Thyroid gland (tissue), 4 donors: ENCODE results near the gene ADAMTS15. TPM values are rescaled to one million over a fixed set of nuclear protein-coding genes. Genes with fewer than 3 reads are reported as not detected.

Source experiments
- DNase-seq, 2 donors: peaks; one replicate each; pipeline ENCODE4 v3.0.0-alpha.2; 2019
- H3K27ac ChIP-seq, 3 donors: fragments of 200-600 bp; sonication (generic); 1 replicate in 2 of 3; 2 replicates in 1 of 3; pipeline ENCODE4 v1.5.1; 2016 to 2019; ENCODE audit warnings: mild to moderate bottlenecking in 1 of 3, moderate library complexity in 1 of 3
- H3K27me3 ChIP-seq: fragments of 200-600 bp; sonication (generic); one replicate; pipeline ENCODE4 v1.5.1; 2019
- H3K36me3 ChIP-seq, 2 donors: fragments of 200-600 bp; sonication (generic); one replicate each; pipeline ENCODE4 v1.5.1; 2016 to 2019
- H3K4me1 ChIP-seq, 2 donors: fragments of 200-600 bp; sonication (generic); one replicate each; pipeline ENCODE4 v1.5.1; 2017 to 2019
- H3K4me3 ChIP-seq, 3 donors: fragments of 200-600 bp; sonication (generic); replicated peaks in 1 of 3; 1 replicate in 2 of 3; 2 replicates in 1 of 3; pipeline ENCODE4 v1.5.1; 2016; ENCODE audit warnings: mild to moderate bottlenecking in 1 of 3
- H3K9me3 ChIP-seq: fragments of 200-600 bp; sonication (generic); one replicate; pipeline ENCODE4 v1.5.1; 2017
- POLR2A ChIP-seq, 2 donors: fragments of 450-650 bp; IDR thresholded peaks; one replicate each; pipeline ENCODE4 v1.6.1; 2017; ENCODE audit warnings: antibody characterized with exemption in 2 of 2, mild to moderate bottlenecking in 2 of 2, moderate library complexity in 1 of 2
- WGBS, 2 donors: methylation state at CpG; one replicate each; pipeline ENCODE4 v1.1.5; 2017; 5-methylcytosine and 5-hydroxymethylcytosine counted together
- intact Hi-C: fragments of 100-400 bp; cut with DNase I; formaldehyde crosslinking; loops from one replicate; pipeline ENCODE4 v1.15.1; 2023
- total RNA-seq, 4 donors: library from RNA; depleted of rRNA; stranded (reverse); fragments of >200 nt; gene quantifications; one replicate each; pipeline ENCODE4 v1.2.3, GENCODE V29; 2016
- TF ChIP-seq, protein P1 (sequence below), 6 experiments: fragments of 200-600 bp in 3 of 6; fragments of 450-650 bp in 3 of 6; sonication (generic) in 3 of 6; IDR thresholded peaks; one replicate each; pipeline ENCODE4 v1.5.1; 2016 to 2019; ENCODE audit warnings: antibody characterized with exemption in 6 of 6, mild to moderate bottlenecking in 2 of 6, inconsistent platforms in 1 of 6, moderate library complexity in 1 of 6

ADAMTS15 gene
- total RNA-seq, 4 donors from 2014 or later = 11.2 to 29.2 (median 23.5) TPM

DNA sequence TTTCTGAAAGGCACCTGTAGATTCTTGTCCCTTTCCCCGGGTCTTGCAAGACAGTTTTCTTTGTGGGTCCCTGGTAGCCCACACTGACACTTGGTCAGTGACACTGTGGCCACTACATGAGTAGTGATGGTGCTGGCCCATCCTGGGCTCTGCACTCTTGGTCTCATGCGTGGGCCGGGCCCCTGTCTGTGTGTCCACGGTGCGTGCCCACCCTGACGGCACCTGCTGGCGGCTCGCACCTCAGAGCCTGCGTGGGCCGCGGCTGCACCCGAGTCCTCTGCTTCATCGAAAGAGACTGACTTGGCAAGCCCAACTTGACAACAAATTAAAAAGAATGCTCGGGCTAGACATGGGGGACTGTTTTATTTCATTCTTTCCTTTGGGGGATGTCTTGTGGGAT, 37.5 kb downstream of the ADAMTS15 start:
- H3K4me3 ChIP-seq = no peak overlapping the region
- no peaks in the 10 kb centered on the region for H3K27me3 ChIP-seq
- TF ChIP-seq POLR2A (IDR thresholded peaks at IDR 0.05) = no peak
- TF ChIP-seq, protein P1, sequence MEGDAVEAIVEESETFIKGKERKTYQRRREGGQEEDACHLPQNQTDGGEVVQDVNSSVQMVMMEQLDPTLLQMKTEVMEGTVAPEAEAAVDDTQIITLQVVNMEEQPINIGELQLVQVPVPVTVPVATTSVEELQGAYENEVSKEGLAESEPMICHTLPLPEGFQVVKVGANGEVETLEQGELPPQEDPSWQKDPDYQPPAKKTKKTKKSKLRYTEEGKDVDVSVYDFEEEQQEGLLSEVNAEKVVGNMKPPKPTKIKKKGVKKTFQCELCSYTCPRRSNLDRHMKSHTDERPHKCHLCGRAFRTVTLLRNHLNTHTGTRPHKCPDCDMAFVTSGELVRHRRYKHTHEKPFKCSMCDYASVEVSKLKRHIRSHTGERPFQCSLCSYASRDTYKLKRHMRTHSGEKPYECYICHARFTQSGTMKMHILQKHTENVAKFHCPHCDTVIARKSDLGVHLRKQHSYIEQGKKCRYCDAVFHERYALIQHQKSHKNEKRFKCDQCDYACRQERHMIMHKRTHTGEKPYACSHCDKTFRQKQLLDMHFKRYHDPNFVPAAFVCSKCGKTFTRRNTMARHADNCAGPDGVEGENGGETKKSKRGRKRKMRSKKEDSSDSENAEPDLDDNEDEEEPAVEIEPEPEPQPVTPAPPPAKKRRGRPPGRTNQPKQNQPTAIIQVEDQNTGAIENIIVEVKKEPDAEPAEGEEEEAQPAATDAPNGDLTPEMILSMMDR (IDR thresholded peaks at IDR 0.05) = no peak
- no peak for DNase-seq
- H3K27ac ChIP-seq = no peak overlapping the region
- intact Hi-C loops = no loop called here
- WGBS, 2 donors = 95 to 97% methylated on average over 14 of the region's 14 CpGs
- peaks cover 0 to 7% of the 10 kb centered on the region in 2 donors for H3K4me1 ChIP-seq
- no peaks in the 10 kb centered on the region for H3K9me3 ChIP-seq
- no peaks in the 10 kb centered on the region for H3K36me3 ChIP-seq

DNA sequence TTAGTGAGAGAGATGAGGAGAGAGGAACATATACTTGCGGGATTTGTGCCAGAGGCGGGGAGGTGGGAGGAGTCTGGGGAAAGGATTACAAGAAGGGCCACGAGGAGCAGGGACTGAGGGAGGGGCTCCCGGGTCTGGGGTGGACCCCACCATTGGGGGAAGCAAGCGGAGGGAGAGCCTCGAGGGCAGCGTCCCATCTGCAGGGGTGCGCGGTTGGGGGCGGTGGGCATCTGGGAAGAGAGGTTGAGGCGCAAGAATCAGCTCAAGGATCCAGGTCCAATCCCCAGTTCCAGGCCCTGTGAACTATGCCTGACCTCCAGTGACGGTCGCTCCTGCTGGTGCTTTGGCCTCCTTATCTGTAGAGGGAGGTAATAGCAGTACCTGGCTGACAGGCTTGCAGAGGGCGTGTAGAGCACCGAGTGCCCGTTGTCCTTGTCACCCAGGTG, 38.0 kb downstream of the ADAMTS15 start:
- Histone ChIP-seq H3K4me3 (no peak overlapping the region), H3K4me1 (peaks cover 0 to 7% of the 10 kb centered on the region in 2 donors), H3K36me3 (no peaks in the 10 kb centered on the region), H3K27me3 (no peaks in the 10 kb centered on the region), H3K27ac (no peak overlapping the region), H3K9me3 (no peaks in the 10 kb centered on the region)
- DNase-seq = no peak
- TF ChIP-seq, protein P1 (IDR thresholded peaks at IDR 0.05) = no peak
- TF ChIP-seq POLR2A (IDR thresholded peaks at IDR 0.05) = no peak
- WGBS, 2 donors = 88 to 90% methylated on average over 16 of the region's 16 CpGs
- intact Hi-C loops = no loop called here

DNA sequence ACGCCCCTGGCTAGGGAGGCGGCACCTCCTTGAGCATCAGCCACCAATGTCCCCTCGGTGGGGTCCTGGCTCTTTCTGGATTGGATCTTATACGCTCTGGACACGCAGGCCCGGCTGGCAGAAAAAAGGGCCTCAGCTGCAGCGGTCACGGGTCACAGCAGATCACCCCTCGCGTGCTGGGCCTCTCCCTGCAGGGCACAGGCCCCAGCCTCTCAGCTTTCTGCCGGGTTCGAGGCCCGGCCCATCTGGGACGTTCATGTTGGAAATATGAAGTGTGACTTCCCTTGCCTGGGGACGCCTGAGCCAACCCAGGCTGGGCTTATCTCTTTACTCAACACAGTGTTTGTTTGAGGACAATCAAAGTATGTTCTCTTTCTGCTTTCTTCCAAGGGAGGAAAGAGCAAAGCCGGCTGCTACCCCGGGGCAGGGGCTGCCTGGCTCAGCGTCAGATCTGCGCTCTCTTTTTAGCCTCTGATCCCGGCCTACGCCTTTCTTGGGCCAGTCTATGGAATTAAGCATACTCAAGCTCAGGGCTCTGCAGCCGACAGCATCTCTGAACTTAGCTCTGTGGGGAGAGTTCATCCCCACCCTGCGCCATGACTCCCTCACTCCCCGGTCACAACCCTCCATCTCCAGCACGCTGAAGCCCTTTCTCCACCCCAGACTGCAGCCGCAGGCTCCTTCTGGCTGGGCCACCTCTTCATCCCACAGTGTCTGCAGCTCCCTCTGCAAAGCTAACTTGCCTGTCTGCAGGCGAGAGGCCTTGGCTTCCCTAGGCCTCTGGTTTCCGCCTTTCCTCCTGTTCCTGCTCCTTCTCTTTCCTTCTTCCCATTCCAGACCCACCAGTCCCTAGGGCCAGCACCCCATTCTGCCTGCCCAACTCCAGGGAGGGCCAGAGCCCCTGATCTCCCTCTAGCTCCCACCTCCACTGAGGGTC, 38.8 kb downstream of the ADAMTS15 start:
- intact Hi-C loops = no loop called here
- Histone ChIP-seq H3K9me3 (no peaks in the 10 kb centered on the region), H3K4me1 (peaks cover 0 to 7% of the 10 kb centered on the region in 2 donors), H3K27me3 (no peaks in the 10 kb centered on the region), H3K36me3 (no peaks in the 10 kb centered on the region), H3K27ac (no peak overlapping the region), H3K4me3 (no peak overlapping the region)
- no peak for TF ChIP-seq POLR2A (IDR thresholded peaks at IDR 0.05)
- TF ChIP-seq, protein P1 (IDR thresholded peaks at IDR 0.05) = no peak
- no peak for DNase-seq
- WGBS, 2 donors = 92 to 94% methylated on average over 20 to 24 of the region's 28 CpGs

DNA sequence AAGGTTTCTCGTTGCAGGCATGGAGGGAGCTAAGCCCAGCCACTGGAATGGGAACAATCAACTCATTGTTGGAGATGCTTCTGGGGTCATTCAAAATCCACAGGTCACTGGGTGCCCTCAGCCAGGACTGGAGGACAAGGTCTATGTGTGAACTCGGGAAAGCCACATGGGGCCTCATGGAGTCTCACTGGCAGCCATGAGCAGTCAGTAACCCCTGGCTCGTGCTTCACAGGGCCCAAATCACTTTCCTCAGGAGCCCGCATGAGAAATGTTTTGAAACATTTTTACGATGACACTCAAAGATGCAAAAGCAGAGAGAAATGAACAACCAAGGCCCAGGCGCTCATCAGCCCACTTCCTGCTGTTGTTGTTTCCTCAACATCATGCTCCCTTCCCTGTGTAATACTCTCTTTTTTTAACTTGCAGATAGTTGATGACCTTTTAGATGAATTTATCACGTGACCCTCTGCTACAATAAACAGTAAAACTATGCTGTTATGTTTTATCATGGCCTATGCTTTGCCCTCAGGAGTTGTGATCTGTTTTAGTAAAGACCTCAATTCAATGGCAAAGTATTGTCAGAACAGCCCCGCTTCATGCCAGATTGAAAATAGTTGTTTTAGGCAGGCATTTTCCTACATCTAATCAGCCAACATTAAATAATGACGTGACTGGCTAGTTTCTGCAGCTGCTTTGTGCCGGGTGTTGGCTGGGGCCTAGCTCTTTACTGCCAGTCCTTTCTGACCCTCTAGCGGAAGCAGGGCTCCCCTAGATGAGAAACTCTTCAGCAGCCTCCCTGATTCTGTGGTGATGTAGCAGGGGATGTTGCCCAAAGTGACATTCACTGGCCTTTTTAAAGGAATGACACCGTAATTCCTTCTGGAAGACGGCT, 39.7 kb downstream of the ADAMTS15 start:
- no peaks in the 10 kb centered on the region for H3K27me3 ChIP-seq

More for the DNA sequence above, 39.7 kb downstream of the ADAMTS15 start:
- Histone ChIP-seq H3K9me3 (no peaks in the 10 kb centered on the region), H3K4me3 (no peak overlapping the region), H3K4me1 (peaks cover 0 to 4% of the 10 kb centered on the region in 2 donors), H3K36me3 (no peaks in the 10 kb centered on the region), H3K27ac (no peak overlapping the region)
- 85 to 87% methylated on average over 13 of the region's 13 CpGs for WGBS, 2 donors
- no peak for DNase-seq
- intact Hi-C loops = no loop called here
- no peak for TF ChIP-seq POLR2A (IDR thresholded peaks at IDR 0.05)
- TF ChIP-seq, protein P1 (IDR thresholded peaks at IDR 0.05) = no peak
